Activated CD8-positive, alpha-beta T cell treated with anti-CD3 and anti-CD28 coated beads, Interleukin-2, amount 10 ng/mL, durations not matched to agents 7 days and 5 days (primary cell): ENCODE results near the gene OLFML2B. TPM values are rescaled to one million over a fixed set of nuclear protein-coding genes. Genes with fewer than 3 reads are reported as not detected.

Experiments used
- ATAC-seq: fragments of 150-1000 bp; cut with Tn5 transposase; one replicate; pipeline ENCODE4 v1.10.0; 2021; ENCODE audit warnings: moderate library complexity
- CTCF ChIA-PET: fragments of 350-600 bp; sonication (Branson Sonifier 250); formaldehyde crosslinking; loops from one replicate; lab custom pipeline; 2021; ENCODE audit warnings: antibody characterized with exemption; lab: Charles Lee
- POLR2A ChIA-PET: fragments of 350-600 bp; sonication (Branson Sonifier 250); formaldehyde crosslinking; loops from one replicate; lab custom pipeline; 2021; ENCODE audit warnings: antibody characterized with exemption; lab: Charles Lee
- DNase-seq: peaks from one replicate; pipeline ENCODE4 v3.0.0-alpha.2; 2020
- H3K27ac Mint-ChIP-seq: one replicate; pipeline ENCODE4 v1.8.0; 2021; ENCODE audit warnings: mild to moderate bottlenecking, mixed read lengths
- H3K27me3 Mint-ChIP-seq: one replicate; pipeline ENCODE4 v1.8.0; 2021; ENCODE audit warnings: low read depth, mixed read lengths
- H3K36me3 Mint-ChIP-seq: one replicate; pipeline ENCODE4 v1.8.0; 2021; ENCODE audit warnings: low read depth, mixed read lengths
- H3K4me1 Mint-ChIP-seq: one replicate; pipeline ENCODE4 v1.8.0; 2021; ENCODE audit warnings: low read depth, mixed read lengths
- H3K4me3 Mint-ChIP-seq: one replicate; pipeline ENCODE4 v1.8.0; 2021; ENCODE audit warnings: mild to moderate bottlenecking, mixed read lengths
- H3K9me3 Mint-ChIP-seq: one replicate; pipeline ENCODE4 v1.8.0; 2022; ENCODE audit warnings: mixed read lengths; ENCODE audit not compliant: insufficient read depth
- total RNA-seq, 2 experiments: library from RNA; stranded (reverse); gene quantifications; one replicate each; pipeline ENCODE4 v1.2.3, GENCODE V29; 2021

The OLFML2B gene
- total RNA-seq, 2 experiments from 2014 or later = not detected

GRCh38 chr1:161972828-161973227, 50.8 kb downstream of the OLFML2B start:
- Mint-ChIP-seq H3K27ac (no peak overlapping the region), H3K36me3 (no peaks in the 10 kb centered on the region), H3K4me1 (no peaks in the 10 kb centered on the region), H3K9me3 (no peaks in the 10 kb centered on the region), H3K27me3 (no peaks in the 10 kb centered on the region), H3K4me3 (no peak overlapping the region)
- no peak for ATAC-seq
- no peak for DNase-seq
- POLR2A ChIA-PET = no interaction called here
- CTCF ChIA-PET = interaction anchor here (1.0 kb wide), 1 partner anchor 180 kb away, joined by 3 read pairs; no protein-coding TSS in a partner anchor

GRCh38 chr1:161970633-161971032, 53.0 kb downstream of the OLFML2B start:
- Mint-ChIP-seq H3K27me3 (no peaks in the 10 kb centered on the region), H3K27ac (no peak overlapping the region), H3K4me3 (no peak overlapping the region), H3K36me3 (peaks cover 7% of the 10 kb centered on the region), H3K9me3 (no peaks in the 10 kb centered on the region), H3K4me1 (no peaks in the 10 kb centered on the region)
- no peak for ATAC-seq
- ChIA-PET POLR2A (no interaction called here), CTCF (no interaction called here)
- no peak for DNase-seq

- H3K9me3 Mint-ChIP-seq = no peaks in the 10 kb centered on the region
- H3K27me3 Mint-ChIP-seq = no peaks in the 10 kb centered on the region
- POLR2A ChIA-PET = no interaction called here
- no peak overlapping the region for H3K4me3 Mint-ChIP-seq
- ATAC-seq (no peak), DNase-seq (no peak)
- peaks cover 7% of the 10 kb centered on the region for H3K36me3 Mint-ChIP-seq
- H3K27ac Mint-ChIP-seq = no peak overlapping the region
- CTCF ChIA-PET = no interaction called here
- H3K4me1 Mint-ChIP-seq = no peaks in the 10 kb centered on the region
These were observed 53.6 kb downstream of the OLFML2B start for GRCh38 chr1:161970036-161970435.

- ATAC-seq = no peak
- no peaks in the 10 kb centered on the region for H3K27me3 Mint-ChIP-seq
These were observed 57.6 kb downstream of the OLFML2B start for GRCh38 chr1:161966067-161966466.

GRCh38 chr1:161962091-161962887, 61.4 kb downstream of the OLFML2B start:
- peaks cover 36% of the 10 kb centered on the region for H3K36me3 Mint-ChIP-seq
- H3K9me3 Mint-ChIP-seq = no peaks in the 10 kb centered on the region
- H3K4me3 Mint-ChIP-seq = peak overlapping the region; percentile 78
- ChIA-PET POLR2A (no interaction called here), CTCF (interaction anchor here (0.8 to 1.8 kb wide), 4 partner anchors 11 to 169 kb away, joined by 3 to 11 read pairs (median 3); no protein-coding TSS in a partner anchor)
- peak; percentile 87 for ATAC-seq
- DNase-seq = peak; percentile 38
- peak overlapping the region; percentile 90 for H3K27ac Mint-ChIP-seq
- H3K27me3 Mint-ChIP-seq = no peaks in the 10 kb centered on the region
- peaks cover 20% of the 10 kb centered on the region for H3K4me1 Mint-ChIP-seq

More at GRCh38 chr1:161966067-161966466, 57.6 kb downstream of the OLFML2B start:
- POLR2A ChIA-PET = no interaction called here
- Mint-ChIP-seq H3K27ac (no peak overlapping the region), H3K36me3 (peaks cover 18% of the 10 kb centered on the region), H3K4me3 (no peak overlapping the region), H3K9me3 (no peaks in the 10 kb centered on the region), H3K4me1 (peaks cover 14% of the 10 kb centered on the region)
- DNase-seq = no peak
- CTCF ChIA-PET = no interaction called here

- ChIA-PET CTCF (interaction anchor here (2.1 kb wide), 1 partner anchor 79 kb away, joined by 6 read pairs; no protein-coding TSS in a partner anchor), POLR2A (no interaction called here)
- Mint-ChIP-seq H3K27me3 (no peaks in the 10 kb centered on the region), H3K4me1 (peaks cover 35% of the 10 kb centered on the region), H3K4me3 (no peak overlapping the region), H3K27ac (no peak overlapping the region), H3K9me3 (no peaks in the 10 kb centered on the region), H3K36me3 (peaks cover 35% of the 10 kb centered on the region)
- DNase-seq = no peak
- ATAC-seq = no peak
These were observed 65.2 kb downstream of the OLFML2B start for GRCh38 chr1:161958425-161958824.

GRCh38 chr1:161956930-161957329, 66.7 kb downstream of the OLFML2B start:
- Mint-ChIP-seq H3K27me3 (no peaks in the 10 kb centered on the region), H3K27ac (no peak overlapping the region), H3K9me3 (no peaks in the 10 kb centered on the region), H3K4me3 (no peak overlapping the region), H3K4me1 (peaks cover 28% of the 10 kb centered on the region), H3K36me3 (peaks cover 36% of the 10 kb centered on the region)
- ChIA-PET POLR2A (no interaction called here), CTCF (no interaction called here)
- DNase-seq = no peak
- ATAC-seq = no peak

GRCh38 chr1:161956097-161956496, 67.6 kb downstream of the OLFML2B start:
- ChIA-PET CTCF (interaction anchor here (1.1 kb wide), 1 partner anchor 41 kb away, joined by 3 read pairs; no protein-coding TSS in a partner anchor), POLR2A (no interaction called here)
- Mint-ChIP-seq H3K27me3 (no peaks in the 10 kb centered on the region), H3K36me3 (peaks cover 33% of the 10 kb centered on the region), H3K4me1 (peaks cover 25% of the 10 kb centered on the region), H3K27ac (no peak overlapping the region), H3K9me3 (no peaks in the 10 kb centered on the region), H3K4me3 (no peak overlapping the region)
- no peak for ATAC-seq
- no peak for DNase-seq

- CTCF ChIA-PET = interaction anchor here (1.1 kb wide), 1 partner anchor 41 kb away, joined by 3 read pairs; no protein-coding TSS in a partner anchor
- POLR2A ChIA-PET = no interaction called here
- H3K4me1 Mint-ChIP-seq = peaks cover 21% of the 10 kb centered on the region
These were observed 68.1 kb downstream of the OLFML2B start for GRCh38 chr1:161955606-161956005.

GRCh38 chr1:161954466-161954865, 69.2 kb downstream of the OLFML2B start:
- CTCF ChIA-PET = no interaction called here
- no peak for ATAC-seq
- POLR2A ChIA-PET = no interaction called here
- Mint-ChIP-seq H3K36me3 (peaks cover 22% of the 10 kb centered on the region), H3K9me3 (no peaks in the 10 kb centered on the region), H3K27me3 (no peaks in the 10 kb centered on the region), H3K4me1 (peaks cover 19% of the 10 kb centered on the region), H3K27ac (no peak overlapping the region), H3K4me3 (no peak overlapping the region)
- DNase-seq = no peak

More at GRCh38 chr1:161955606-161956005, 68.1 kb downstream of the OLFML2B start:
- no peaks in the 10 kb centered on the region for H3K9me3 Mint-ChIP-seq
- H3K27me3 Mint-ChIP-seq = no peaks in the 10 kb centered on the region
- H3K36me3 Mint-ChIP-seq = peaks cover 28% of the 10 kb centered on the region
- no peak for DNase-seq
- no peak for ATAC-seq
- H3K27ac Mint-ChIP-seq = no peak overlapping the region
- H3K4me3 Mint-ChIP-seq = no peak overlapping the region

GRCh38 chr1:161954050-161954449, 69.6 kb downstream of the OLFML2B start:
- Mint-ChIP-seq H3K4me1 (peaks cover 19% of the 10 kb centered on the region), H3K36me3 (peaks cover 22% of the 10 kb centered on the region), H3K27ac (peak overlapping the region; percentile 37), H3K9me3 (no peaks in the 10 kb centered on the region), H3K27me3 (no peaks in the 10 kb centered on the region), H3K4me3 (no peak overlapping the region)
- POLR2A ChIA-PET = no interaction called here
- no peak for DNase-seq
- CTCF ChIA-PET = interaction anchor here (0.8 kb wide), 1 partner anchor 160 kb away, joined by 3 read pairs; no protein-coding TSS in a partner anchor
- ATAC-seq = peak; percentile 27

GRCh38 chr1:161953256-161953920, 70.3 kb downstream of the OLFML2B start:
- Mint-ChIP-seq H3K9me3 (no peaks in the 10 kb centered on the region), H3K4me3 (no peak overlapping the region), H3K27ac (peak overlapping the region; percentile 28), H3K36me3 (peaks cover 16% of the 10 kb centered on the region), H3K4me1 (peaks cover 19% of the 10 kb centered on the region), H3K27me3 (no peaks in the 10 kb centered on the region)
- DNase-seq = no peak
- POLR2A ChIA-PET = no interaction called here
- CTCF ChIA-PET = interaction anchor here (0.7 to 1.5 kb wide), 4 partner anchors 10 to 160 kb away, joined by 3 to 4 read pairs (median 3); no protein-coding TSS in a partner anchor
- ATAC-seq = no peak
